Measurements from ENCODE around the gene AZIN2.
A peak's percentile ranks its signal among the peaks of the same experiment; 100 is the strongest.
"Not testable (repeated sequence)": the region's sequence is repeated elsewhere in the genome, so short reads cannot be mapped to it uniquely, and the experiment has no call there.

The AZIN2 gene

DNA sequence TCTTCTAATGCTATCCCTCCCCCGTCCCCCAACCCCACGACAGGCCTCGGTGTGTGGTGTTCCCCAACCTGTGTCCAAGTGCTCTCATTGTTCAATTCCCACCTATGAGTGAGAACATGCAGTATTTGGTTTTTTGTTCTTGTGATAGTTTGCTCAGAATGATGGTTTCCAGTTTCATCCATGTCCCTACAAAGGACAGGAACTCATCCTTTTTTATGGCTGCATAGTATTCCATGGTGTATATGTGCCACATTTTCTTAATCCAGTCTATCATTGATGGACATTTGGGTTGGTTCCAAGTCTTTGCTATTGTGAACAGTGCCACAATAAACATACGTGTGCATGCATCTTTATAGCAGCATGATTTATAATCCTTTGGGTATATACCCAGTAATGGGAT is 43.7 kb downstream of the AZIN2 start:
- not testable (repeated sequence) for H3K27ac ChIP-seq (ENCODE audit: low read depth in 2 of 2, low read length in 2 of 2); H3K9ac ChIP-seq (ENCODE audit: low read depth in 1 of 2, low read length in 2 of 2); H3K36me3 ChIP-seq (ENCODE audit: control insufficient read depth in 2 of 2, insufficient read depth in 2 of 2, low read length in 2 of 2); H3K9me3 ChIP-seq (ENCODE audit: control insufficient read depth in 2 of 2, low read length in 2 of 2); H3K4me3 ChIP-seq (ENCODE audit: low read length in 2 of 2); H3K4me1 ChIP-seq (ENCODE audit: control insufficient read depth in 2 of 2, insufficient read depth in 2 of 2, low read length in 2 of 2); H3K27me3 ChIP-seq (ENCODE audit: control insufficient read depth in 2 of 2, insufficient read depth in 2 of 2, low read length in 2 of 2)

DNA sequence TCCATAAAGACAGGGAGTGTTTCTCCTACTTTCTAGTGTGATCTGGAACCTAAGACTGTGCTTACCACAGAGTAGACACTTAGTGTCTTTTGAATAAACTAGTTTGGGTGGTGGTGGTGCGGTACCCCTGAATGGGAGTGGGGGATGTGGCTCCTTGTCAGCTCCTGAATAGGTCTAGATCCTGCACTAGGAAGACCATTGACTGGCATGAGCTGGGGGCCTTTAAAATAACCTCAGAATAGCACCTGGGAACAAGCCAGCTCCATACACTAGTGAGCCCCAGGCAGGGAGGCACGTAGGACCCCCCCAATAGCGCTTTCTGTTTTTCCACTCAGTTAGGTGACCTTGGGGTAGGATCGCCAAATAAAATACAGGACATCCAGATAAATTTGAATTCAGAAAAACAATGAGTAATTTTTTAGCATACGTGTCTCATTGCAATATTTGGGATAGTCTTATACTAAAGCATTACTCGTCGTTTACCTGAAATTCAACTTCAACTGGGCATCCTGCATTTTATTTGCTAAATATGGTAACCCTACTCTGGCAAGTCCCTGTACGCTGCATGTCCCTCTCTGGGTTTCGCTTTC is 45.6 kb downstream of the AZIN2 start:
- H3K9ac ChIP-seq (ENCODE audit: low read depth in 1 of 2, low read length in 2 of 2), result peak overlapping the region; percentile 89 to 92
- H3K4me1 ChIP-seq (ENCODE audit: control insufficient read depth in 2 of 2, insufficient read depth in 2 of 2, low read length in 2 of 2), result peaks cover 0 to 7% of the 10 kb centered on the region in 2 donors
- peak overlapping the region; percentile 96 to 98 for H3K4me3 ChIP-seq (ENCODE audit: low read length in 2 of 2)
- H3K27me3 ChIP-seq (ENCODE audit: control insufficient read depth in 2 of 2, insufficient read depth in 2 of 2, low read length in 2 of 2), result no peaks in the 10 kb centered on the region
- no peaks in the 10 kb centered on the region for H3K36me3 ChIP-seq (ENCODE audit: control insufficient read depth in 2 of 2, insufficient read depth in 2 of 2, low read length in 2 of 2)
- H3K27ac ChIP-seq (ENCODE audit: low read depth in 2 of 2, low read length in 2 of 2), result peak overlapping the region; percentile 76 to 83
- H3K9me3 ChIP-seq (ENCODE audit: control insufficient read depth in 2 of 2, low read length in 2 of 2), result no peaks in the 10 kb centered on the region

DNA sequence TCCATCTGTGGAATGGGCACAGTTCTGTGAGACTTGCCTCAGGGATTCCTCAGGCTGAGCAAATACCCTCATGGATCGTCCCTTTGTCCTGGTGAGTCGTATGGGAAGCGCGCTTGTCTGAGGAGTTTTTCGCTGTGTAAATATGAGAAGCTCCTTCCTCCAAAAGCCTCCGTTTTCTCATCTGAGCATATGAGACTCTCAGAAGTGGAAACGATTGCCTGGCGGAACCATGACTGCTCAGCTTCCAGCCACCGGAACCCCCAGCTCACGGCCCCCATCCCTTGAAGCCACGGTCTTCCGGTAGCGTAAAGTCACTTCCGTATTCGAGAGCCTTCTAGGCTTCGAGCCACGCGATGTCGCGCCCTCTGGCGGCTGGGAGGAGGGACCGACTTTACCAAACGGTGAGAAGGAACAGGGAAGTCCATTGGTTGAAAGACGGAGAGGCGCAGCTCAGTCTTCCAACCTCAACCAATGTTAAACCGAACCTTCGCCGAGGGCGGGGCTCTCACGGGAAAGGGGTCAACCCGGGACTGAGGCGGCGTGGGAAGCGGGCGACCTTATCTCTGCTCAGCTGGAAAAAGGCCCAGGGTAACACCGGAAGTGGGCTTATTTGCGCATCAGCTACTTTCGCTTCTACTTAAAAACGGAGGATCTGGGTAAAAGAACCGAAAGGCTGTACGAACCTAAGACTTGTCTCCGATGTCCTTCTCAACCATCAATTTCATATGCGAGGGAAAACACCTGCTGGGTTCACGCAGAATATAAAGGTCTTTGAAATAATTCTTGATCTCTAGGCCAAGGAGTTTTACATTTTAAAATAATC is 46.3 kb downstream of the AZIN2 start:
- peak overlapping the region; percentile 89 to 92 for H3K9ac ChIP-seq (ENCODE audit: low read depth in 1 of 2, low read length in 2 of 2)
- H3K27ac ChIP-seq (ENCODE audit: low read depth in 2 of 2, low read length in 2 of 2), result peak overlapping the region; percentile 76 to 83
- H3K36me3 ChIP-seq (ENCODE audit: control insufficient read depth in 2 of 2, insufficient read depth in 2 of 2, low read length in 2 of 2), result no peaks in the 10 kb centered on the region
- H3K27me3 ChIP-seq (ENCODE audit: control insufficient read depth in 2 of 2, insufficient read depth in 2 of 2, low read length in 2 of 2), result no peaks in the 10 kb centered on the region
- H3K9me3 ChIP-seq (ENCODE audit: control insufficient read depth in 2 of 2, low read length in 2 of 2), result no peaks in the 10 kb centered on the region
- H3K4me3 ChIP-seq (ENCODE audit: low read length in 2 of 2), result peak overlapping the region; percentile 96 to 98
- H3K4me1 ChIP-seq (ENCODE audit: control insufficient read depth in 2 of 2, insufficient read depth in 2 of 2, low read length in 2 of 2), result peaks cover 0 to 7% of the 10 kb centered on the region in 2 donors

DNA sequence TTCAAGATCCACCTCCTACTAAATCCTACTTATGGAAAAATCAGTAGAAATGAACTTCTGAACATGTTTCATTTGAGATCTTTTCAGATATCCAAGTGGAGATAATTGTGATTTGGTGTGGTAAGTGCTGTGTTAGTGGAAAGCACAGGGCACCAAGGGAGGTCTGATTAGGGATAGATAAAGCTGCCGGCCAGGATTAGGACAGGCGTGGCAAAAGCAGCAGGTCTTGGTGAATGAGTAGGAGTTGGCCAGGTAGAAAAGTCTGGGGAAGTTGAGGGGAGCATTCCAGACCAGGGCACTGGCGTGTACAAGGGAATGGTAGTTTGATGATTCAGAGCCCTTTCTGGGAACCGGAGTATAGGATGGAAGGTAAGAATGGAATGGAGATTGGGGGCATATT is 47.8 kb downstream of the AZIN2 start:
- no peak overlapping the region for H3K27ac ChIP-seq (ENCODE audit: low read depth in 2 of 2, low read length in 2 of 2)
- no peak overlapping the region for H3K4me3 ChIP-seq (ENCODE audit: low read length in 2 of 2)
- no peaks in the 10 kb centered on the region for H3K36me3 ChIP-seq (ENCODE audit: control insufficient read depth in 2 of 2, insufficient read depth in 2 of 2, low read length in 2 of 2)
- peaks cover 0 to 7% of the 10 kb centered on the region in 2 donors for H3K4me1 ChIP-seq (ENCODE audit: control insufficient read depth in 2 of 2, insufficient read depth in 2 of 2, low read length in 2 of 2)
- H3K27me3 ChIP-seq (ENCODE audit: control insufficient read depth in 2 of 2, insufficient read depth in 2 of 2, low read length in 2 of 2), result no peaks in the 10 kb centered on the region
- no peaks in the 10 kb centered on the region for H3K9me3 ChIP-seq (ENCODE audit: control insufficient read depth in 2 of 2, low read length in 2 of 2)
- H3K9ac ChIP-seq (ENCODE audit: low read depth in 1 of 2, low read length in 2 of 2), result no peak overlapping the region

DNA sequence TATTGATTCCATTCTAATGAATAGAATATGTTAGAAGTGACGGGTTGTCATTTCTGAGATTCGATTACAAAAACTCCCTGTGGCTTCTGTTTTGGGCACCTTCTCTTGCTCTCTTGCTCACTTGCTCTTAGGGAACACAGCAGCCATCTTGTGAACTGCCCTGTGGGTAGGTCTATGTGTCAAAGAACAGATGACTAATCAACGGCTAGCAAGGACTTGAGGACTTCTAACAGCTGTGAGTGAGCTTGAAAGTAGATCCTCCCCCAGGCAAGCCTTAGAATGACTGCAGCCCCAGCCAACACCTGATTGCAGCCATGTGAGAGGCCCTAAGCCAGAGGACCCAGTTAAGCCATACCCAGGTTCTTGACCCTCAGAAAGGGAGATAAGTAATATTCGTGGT is 49.3 kb downstream of the AZIN2 start:
- H3K27ac ChIP-seq (ENCODE audit: low read depth in 2 of 2, low read length in 2 of 2), result no peak overlapping the region
- no peak overlapping the region for H3K4me3 ChIP-seq (ENCODE audit: low read length in 2 of 2)
- H3K9me3 ChIP-seq (ENCODE audit: control insufficient read depth in 2 of 2, low read length in 2 of 2), result no peaks in the 10 kb centered on the region
- H3K4me1 ChIP-seq (ENCODE audit: control insufficient read depth in 2 of 2, insufficient read depth in 2 of 2, low read length in 2 of 2), result peaks cover 0 to 7% of the 10 kb centered on the region in 2 donors
- no peaks in the 10 kb centered on the region for H3K27me3 ChIP-seq (ENCODE audit: control insufficient read depth in 2 of 2, insufficient read depth in 2 of 2, low read length in 2 of 2)
- H3K9ac ChIP-seq (ENCODE audit: low read depth in 1 of 2, low read length in 2 of 2), result no peak overlapping the region
- no peaks in the 10 kb centered on the region for H3K36me3 ChIP-seq (ENCODE audit: control insufficient read depth in 2 of 2, insufficient read depth in 2 of 2, low read length in 2 of 2)

DNA sequence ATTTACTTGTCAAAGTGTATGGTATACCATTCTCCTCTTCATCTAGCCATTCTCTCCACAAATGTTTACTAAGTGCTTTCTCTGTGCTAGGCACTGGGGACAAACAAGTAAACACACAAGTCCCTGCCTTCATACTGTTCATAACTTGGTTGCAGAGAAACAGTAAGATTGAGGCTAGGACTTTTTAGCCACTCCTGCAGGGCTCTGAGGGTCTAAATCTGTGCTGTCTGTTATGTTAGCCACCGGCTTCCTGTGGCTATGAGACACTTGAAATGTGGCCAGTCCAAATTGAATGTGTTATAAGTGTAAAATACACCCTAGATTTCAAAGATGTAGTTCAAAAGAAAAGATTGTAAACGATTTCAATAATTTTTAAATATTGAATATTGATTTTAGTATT is 50.2 kb downstream of the AZIN2 start:
- H3K36me3 ChIP-seq (ENCODE audit: control insufficient read depth in 2 of 2, insufficient read depth in 2 of 2, low read length in 2 of 2), result no peaks in the 10 kb centered on the region
- H3K9ac ChIP-seq (ENCODE audit: low read depth in 1 of 2, low read length in 2 of 2), result no peak overlapping the region

DNA sequence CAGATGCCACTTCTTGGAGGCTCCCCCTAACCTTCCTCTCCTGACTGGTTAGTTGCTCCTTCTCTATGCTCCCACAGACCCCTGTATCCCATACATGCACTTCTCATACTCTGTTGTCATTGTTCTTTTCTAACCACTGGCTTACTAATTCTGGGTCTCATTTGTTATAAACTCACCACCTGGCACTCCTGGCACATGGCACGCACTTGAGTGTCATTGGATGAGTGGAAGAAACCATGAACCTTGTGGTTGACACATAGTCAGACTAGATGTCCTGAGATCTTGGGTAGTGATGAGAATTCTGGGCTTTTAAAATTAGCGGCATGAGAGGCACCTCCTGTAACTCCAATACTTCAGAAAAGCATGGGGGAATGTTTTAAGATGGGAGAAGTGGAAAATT is 51.6 kb downstream of the AZIN2 start:
- Histone ChIP-seq H3K9me3 (ENCODE audit: control insufficient read depth in 2 of 2, low read length in 2 of 2) (no peaks in the 10 kb centered on the region), H3K36me3 (ENCODE audit: control insufficient read depth in 2 of 2, insufficient read depth in 2 of 2, low read length in 2 of 2) (no peaks in the 10 kb centered on the region), H3K27me3 (ENCODE audit: control insufficient read depth in 2 of 2, insufficient read depth in 2 of 2, low read length in 2 of 2) (no peaks in the 10 kb centered on the region), H3K9ac (ENCODE audit: low read depth in 1 of 2, low read length in 2 of 2) (no peak overlapping the region), H3K27ac (ENCODE audit: low read depth in 2 of 2, low read length in 2 of 2) (no peak overlapping the region), H3K4me3 (ENCODE audit: low read length in 2 of 2) (no peak overlapping the region), H3K4me1 (ENCODE audit: control insufficient read depth in 2 of 2, insufficient read depth in 2 of 2, low read length in 2 of 2) (no peaks in the 10 kb centered on the region)

More for the DNA sequence above, 50.2 kb downstream of the AZIN2 start:
- Histone ChIP-seq H3K27me3 (ENCODE audit: control insufficient read depth in 2 of 2, insufficient read depth in 2 of 2, low read length in 2 of 2) (no peaks in the 10 kb centered on the region), H3K9me3 (ENCODE audit: control insufficient read depth in 2 of 2, low read length in 2 of 2) (no peaks in the 10 kb centered on the region), H3K4me3 (ENCODE audit: low read length in 2 of 2) (no peak overlapping the region), H3K4me1 (ENCODE audit: control insufficient read depth in 2 of 2, insufficient read depth in 2 of 2, low read length in 2 of 2) (peaks cover 0 to 4% of the 10 kb centered on the region in 2 donors), H3K27ac (ENCODE audit: low read depth in 2 of 2, low read length in 2 of 2) (no peak overlapping the region)

DNA sequence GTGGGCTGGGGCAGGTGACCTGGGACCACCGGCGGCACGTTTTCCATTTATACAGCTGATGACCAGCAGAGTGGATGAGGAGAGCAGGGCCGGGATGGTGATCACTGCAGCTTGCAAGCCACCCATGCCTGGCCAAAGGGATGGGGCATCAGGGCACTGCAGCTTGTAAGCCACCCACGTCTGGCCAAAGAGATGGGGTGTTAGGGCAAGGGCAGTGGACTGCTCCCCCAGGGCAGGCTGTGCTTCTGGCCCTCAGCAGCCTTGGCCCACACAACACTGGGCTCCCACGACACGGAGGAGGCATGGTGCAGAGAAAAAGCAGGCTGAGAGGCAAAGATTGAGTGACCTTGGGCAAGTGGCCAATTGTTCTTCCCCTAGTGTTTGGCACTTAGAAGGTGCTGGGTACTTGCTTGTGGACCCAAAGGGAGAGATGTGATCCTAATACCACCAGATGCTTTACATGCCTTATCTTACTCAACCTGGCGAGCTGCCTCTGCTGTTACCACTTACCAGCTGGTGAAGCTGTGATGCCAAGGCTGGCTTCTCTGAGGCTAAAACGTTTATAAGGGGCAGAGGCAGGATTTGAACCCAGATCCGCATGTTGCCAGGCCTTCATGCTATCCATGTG is 52.6 kb downstream of the AZIN2 start:
- H3K36me3 ChIP-seq (ENCODE audit: control insufficient read depth in 2 of 2, insufficient read depth in 2 of 2, low read length in 2 of 2), result no peaks in the 10 kb centered on the region
- H3K27ac ChIP-seq (ENCODE audit: low read depth in 2 of 2, low read length in 2 of 2), result no peak overlapping the region
- no peaks in the 10 kb centered on the region for H3K9me3 ChIP-seq (ENCODE audit: control insufficient read depth in 2 of 2, low read length in 2 of 2)
- H3K4me3 ChIP-seq (ENCODE audit: low read length in 2 of 2), result no peak overlapping the region
- H3K27me3 ChIP-seq (ENCODE audit: control insufficient read depth in 2 of 2, insufficient read depth in 2 of 2, low read length in 2 of 2), result no peaks in the 10 kb centered on the region
- H3K9ac ChIP-seq (ENCODE audit: low read depth in 1 of 2, low read length in 2 of 2), result no peak overlapping the region
- no peaks in the 10 kb centered on the region for H3K4me1 ChIP-seq (ENCODE audit: control insufficient read depth in 2 of 2, insufficient read depth in 2 of 2, low read length in 2 of 2)

DNA sequence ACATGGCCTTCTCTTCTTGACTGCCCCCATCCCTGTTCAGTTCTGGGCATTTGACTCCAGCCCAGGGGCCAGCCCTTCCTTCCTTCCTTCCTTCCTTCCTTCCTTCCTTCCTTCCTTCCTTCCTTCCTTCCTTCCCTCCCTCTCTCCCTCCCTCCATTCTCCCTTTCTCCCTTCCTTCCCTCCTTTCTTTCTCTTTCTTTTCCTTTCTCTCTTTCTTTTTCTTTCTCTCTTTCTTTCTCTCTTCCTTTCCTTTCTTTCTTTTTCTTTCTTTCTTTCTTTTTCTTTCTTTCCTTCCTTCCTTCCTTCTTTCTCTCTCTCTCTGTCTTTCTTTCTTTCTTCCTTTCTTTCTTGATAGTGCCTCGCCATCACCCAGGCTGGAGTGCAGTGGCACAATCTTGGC is 55.1 kb downstream of the AZIN2 start:
- H3K36me3 ChIP-seq (ENCODE audit: control insufficient read depth in 2 of 2, insufficient read depth in 2 of 2, low read length in 2 of 2); H3K4me3 ChIP-seq (ENCODE audit: low read length in 2 of 2); H3K9me3 ChIP-seq (ENCODE audit: control insufficient read depth in 2 of 2, low read length in 2 of 2); H3K27me3 ChIP-seq (ENCODE audit: control insufficient read depth in 2 of 2, insufficient read depth in 2 of 2, low read length in 2 of 2); H3K4me1 ChIP-seq (ENCODE audit: control insufficient read depth in 2 of 2, insufficient read depth in 2 of 2, low read length in 2 of 2); H3K27ac ChIP-seq (ENCODE audit: low read depth in 2 of 2, low read length in 2 of 2); H3K9ac ChIP-seq (ENCODE audit: low read depth in 1 of 2, low read length in 2 of 2): not testable (repeated sequence)

DNA sequence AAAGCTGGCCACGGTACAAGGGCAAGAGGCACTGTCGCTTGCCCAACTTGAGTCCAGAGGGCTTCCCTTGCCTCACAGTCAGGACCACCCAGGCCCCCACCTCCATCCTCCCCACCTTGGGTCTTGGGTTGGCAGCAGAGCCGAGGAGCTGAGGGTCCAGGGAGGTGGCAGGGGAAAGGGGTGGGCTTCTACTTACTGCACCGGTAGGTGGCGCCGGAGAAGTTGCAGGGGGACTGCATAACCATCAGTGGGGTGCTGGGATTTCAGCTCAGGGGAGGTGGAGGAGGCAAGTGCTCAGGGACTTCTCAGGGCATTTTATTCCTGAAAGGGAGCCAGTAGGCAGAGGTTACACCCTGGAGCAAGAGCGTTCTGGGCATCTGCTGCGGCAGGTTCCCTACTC is 56.8 kb downstream of the AZIN2 start:
- Histone ChIP-seq H3K36me3 (ENCODE audit: control insufficient read depth in 2 of 2, insufficient read depth in 2 of 2, low read length in 2 of 2) (no peaks in the 10 kb centered on the region), H3K9me3 (ENCODE audit: control insufficient read depth in 2 of 2, low read length in 2 of 2) (no peaks in the 10 kb centered on the region), H3K4me3 (ENCODE audit: low read length in 2 of 2) (no peak overlapping the region), H3K27ac (ENCODE audit: low read depth in 2 of 2, low read length in 2 of 2) (no peak overlapping the region), H3K27me3 (ENCODE audit: control insufficient read depth in 2 of 2, insufficient read depth in 2 of 2, low read length in 2 of 2) (no peaks in the 10 kb centered on the region), H3K9ac (ENCODE audit: low read depth in 1 of 2, low read length in 2 of 2) (no peak overlapping the region), H3K4me1 (ENCODE audit: control insufficient read depth in 2 of 2, insufficient read depth in 2 of 2, low read length in 2 of 2) (no peaks in the 10 kb centered on the region)
